Activated CD4-positive, CD25-positive, alpha-beta regulatory T cell treated with anti-CD3 and anti-CD28 coated beads, Interleukin-2, amount 50 U/mL, for 24 hours (primary cell): ENCODE measurements around the gene HSPG2.
"Not testable (repeated sequence)": the region's sequence is repeated elsewhere in the genome, so short reads cannot be mapped to it uniquely, and the experiment has no call there.

Source experiments
- ATAC-seq, 2 donors: fragments of 150-1000 bp; cut with Tn5 transposase; one replicate each; pipeline ENCODE4 v1.10.0; 2021; ENCODE audit warnings: mild to moderate bottlenecking in 1 of 2, moderate library complexity in 1 of 2

HSPG2 gene

GRCh38 chr1:21839337-21840037 lies 97.6 kb downstream of the HSPG2 start:
- ATAC-seq = no peak

DNA sequence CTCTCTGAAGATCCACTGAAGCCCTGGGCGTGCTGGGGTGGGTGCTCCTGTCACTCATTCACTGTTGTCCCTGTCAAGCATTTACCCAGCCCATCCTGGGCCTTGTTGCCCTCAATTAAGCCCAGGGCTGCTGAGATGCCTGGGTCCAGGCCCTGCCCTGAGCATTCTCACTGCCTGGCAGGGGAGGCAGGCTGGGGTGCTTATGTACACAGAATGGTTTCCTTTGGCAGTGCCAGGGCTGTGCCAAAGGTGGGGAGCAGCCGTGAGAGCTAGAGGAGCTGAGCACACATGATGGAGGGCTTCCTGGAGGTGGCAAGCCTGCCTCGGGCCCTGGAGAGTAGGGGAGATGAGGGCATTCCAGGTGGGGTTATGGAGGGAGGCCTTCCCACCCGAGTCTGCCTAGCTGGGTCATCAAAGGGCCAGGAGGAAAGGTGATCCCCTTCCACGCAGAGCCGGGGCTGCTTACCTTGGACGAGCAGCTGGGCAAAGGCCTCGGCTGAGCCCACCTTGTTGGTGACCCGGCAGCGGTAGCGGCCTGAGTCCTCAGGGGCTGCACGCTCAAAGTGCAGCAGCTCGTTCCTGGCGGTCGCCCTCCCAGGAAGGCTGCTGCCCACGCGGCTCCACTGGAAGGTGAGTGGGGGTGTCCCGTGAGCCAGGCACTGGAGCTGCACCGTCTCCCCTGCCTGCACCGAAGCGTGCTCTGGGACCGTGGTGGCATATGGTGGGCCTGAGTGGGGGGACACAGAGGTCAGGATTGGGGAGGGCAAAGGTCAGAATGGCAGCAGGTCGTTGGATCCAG lies 98.6 kb downstream of the HSPG2 start:
- ATAC-seq = no peak

DNA sequence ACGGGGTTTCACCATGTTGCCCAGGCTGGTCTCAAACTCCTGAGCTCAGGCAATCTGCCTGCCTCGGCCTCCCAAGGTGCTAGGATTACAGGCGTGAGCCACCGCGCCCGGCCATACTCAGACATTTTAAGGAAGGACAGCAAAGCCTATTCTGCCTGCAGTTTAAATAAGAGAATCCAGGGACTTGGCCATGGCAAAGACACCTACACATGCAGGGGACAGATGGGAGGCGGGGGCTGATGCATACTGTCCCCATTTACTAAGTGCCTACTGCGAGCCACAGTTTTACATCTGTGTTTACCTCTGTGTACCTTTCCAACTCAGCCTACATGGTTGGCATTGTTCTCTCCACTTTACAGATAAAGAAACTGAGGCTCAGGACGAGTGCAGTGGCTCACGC lies 99.6 kb downstream of the HSPG2 start:
- no peak for ATAC-seq

- ATAC-seq = no peak
Measured at GRCh38 chr1:21836729-21837128, 100.4 kb downstream of the HSPG2 start.

GRCh38 chr1:21836010-21836409 lies 101.1 kb downstream of the HSPG2 start:
- ATAC-seq = no peak

DNA sequence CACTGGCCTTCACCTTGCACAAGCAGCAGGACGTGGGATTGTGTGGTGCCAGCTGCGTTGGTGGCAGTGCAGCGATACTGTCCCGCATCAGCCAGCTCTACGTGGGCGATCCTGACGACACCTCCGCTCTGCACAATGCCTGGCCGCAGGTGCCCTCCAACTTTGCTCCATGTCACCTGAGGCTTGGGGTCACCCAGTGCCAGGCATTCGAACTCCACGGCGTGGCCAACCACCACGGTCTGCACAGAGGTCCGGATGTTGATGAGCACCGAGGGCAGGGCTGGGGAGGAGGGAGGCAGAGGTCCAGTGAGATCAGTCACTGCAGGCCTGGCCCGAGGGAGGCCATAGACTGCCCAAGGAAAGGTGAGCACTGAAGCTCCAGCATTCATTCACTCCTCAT lies 102.4 kb downstream of the HSPG2 start:
- ATAC-seq = no peak

GRCh38 chr1:21834094-21834493 lies 103.0 kb downstream of the HSPG2 start:
- ATAC-seq = no peak

DNA sequence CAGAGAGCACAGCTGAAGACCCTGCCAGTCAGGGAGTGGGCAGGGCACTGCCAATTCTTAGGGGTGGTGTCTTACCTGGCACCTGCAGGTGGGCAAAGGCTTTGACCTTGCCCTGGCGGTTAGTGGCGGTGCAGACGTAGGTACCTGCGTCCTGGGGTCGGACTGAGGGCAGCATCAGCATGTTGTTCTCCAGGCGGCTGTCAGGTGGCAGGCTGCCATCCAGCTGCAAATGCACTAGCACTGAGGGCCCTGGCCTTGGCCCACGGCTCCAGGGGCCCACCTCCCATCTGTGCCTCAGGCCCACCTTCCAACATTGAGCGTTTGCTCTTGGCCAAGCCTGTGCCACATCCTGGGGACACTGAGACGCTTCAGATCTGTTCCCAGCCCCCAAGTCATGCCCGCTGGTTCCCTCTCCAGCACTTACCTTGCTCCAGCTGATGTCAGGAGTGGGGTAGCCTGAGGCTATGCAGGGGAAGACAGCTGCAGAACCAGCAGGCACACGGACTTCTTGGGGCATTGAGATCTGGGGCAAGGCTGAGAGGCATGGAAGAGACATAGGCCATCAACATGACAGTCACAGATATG lies 103.6 kb downstream of the HSPG2 start:
- ATAC-seq = no peak

- no peak for ATAC-seq
Measured at GRCh38 chr1:21831454-21831970, 105.6 kb downstream of the HSPG2 start.

DNA sequence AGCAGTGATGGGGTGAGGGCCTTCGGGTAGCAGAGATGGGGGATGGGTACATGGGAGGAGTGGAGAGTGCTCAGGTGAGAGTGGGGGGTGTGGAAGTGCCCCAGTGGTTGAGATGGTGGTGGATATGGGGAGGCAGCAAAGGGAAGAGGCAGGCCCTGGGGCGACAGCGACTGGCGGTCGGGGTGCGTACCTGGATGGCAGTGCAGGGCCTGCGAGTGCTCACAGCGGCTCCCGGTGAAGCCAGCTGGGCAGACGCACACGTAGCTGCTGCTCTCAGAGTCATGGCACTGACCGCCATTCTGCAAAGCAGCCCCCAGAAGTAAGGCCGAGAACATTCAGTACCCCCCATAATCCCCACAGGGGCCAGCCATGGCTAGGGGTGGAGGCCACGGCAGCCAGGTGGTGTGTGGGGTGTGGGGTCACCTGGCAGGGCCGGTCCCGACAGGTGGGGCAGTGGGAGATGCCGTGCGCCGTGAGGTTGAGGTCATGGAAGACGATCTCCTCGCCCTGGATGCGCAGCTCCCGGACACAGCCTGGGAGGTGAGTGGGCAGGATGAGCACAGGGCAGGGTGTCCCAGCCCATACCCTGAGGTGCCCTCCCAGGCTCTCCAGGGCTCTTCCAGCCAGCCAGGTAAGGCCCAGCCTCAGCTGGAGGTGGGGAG lies 106.2 kb downstream of the HSPG2 start:
- no peak for ATAC-seq

DNA sequence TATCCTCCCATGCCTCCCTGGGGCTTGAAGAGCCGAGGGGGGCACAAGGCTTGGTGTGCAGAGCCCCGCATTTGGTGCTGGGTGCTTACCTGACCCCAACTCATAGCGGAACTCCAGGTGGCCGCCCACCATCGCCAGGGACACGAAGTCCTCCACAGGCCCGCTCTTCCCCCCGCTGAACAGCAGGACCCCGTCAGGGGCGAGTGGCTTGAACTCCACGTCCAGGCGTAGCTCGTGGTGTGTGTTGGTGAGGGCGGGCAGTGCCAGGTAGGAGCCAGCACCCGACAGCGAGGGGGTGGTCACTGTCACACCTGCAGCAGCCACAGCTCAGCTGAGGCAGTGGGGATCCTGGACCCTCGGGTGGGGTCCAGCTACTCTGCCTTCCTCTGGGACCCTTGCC lies 107.8 kb downstream of the HSPG2 start:
- no peak for ATAC-seq

GRCh38 chr1:21828506-21829210 lies 108.5 kb downstream of the HSPG2 start:
- ATAC-seq = no peak

DNA sequence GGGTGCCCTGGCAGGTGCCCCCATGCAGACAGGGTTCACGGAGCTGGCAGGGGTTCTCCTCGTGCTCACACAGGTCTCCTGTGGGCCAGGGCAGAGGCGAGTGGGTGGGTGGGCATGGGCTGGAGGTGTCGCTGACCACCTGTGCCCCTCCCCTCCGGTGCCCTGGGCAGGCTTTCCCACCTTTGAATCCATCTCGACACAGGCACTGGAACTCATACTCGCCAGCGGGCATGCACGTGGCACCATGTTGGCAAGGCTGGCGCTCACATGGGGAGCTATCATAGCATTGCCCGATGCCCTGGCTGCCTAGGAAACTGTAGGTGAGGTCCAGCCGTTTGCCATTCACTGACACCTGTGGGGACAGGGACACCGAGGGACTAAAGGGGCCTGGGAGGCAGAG lies 109.0 kb downstream of the HSPG2 start:
- no peak for ATAC-seq

- no peak for ATAC-seq
Measured at GRCh38 chr1:21827141-21827679, 109.9 kb downstream of the HSPG2 start.

DNA sequence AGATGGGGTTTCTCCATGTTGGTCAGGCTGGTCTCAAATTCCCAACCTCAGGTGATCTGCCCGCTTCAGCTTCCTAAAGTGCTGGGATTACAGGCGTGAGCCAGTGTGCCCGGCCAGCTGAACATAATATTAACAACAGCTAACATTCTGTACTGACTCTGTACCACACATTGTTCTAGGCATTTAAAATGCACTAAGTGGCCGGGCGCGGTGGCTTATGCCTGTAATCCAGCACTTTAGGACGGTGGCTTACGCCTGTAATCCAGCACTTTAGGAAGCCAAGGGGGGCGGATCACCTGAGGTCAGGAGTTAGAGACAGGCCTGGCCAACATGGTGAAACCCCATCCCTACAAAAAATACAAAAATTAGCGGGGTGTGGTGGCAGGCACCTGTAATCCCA lies 110.4 kb downstream of the HSPG2 start:
- not testable (repeated sequence) for ATAC-seq

DNA sequence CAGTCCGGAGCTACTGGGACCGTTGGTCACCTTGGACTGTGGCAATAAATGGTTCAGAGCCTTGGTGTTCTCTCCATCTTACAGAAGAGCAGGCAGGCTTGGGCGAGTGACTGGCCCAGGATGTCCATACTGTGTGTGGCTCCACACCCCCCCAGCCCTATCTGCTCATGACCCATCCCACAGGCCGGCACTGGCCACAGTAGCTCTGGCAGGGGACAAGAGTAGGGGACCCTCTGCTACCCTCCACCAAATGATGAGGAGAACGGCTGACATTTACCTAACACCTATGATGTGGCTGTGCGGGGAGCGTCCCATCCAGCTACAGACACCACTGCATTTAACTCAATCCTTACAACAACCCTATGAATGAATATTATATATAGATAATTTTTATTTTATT lies 111.7 kb downstream of the HSPG2 start:
- no peak for ATAC-seq

GRCh38 chr1:21824926-21825325 lies 112.2 kb downstream of the HSPG2 start:
- no peak for ATAC-seq

GRCh38 chr1:21823980-21824702 lies 113.0 kb downstream of the HSPG2 start:
- ATAC-seq = no peak

- ATAC-seq = no peak
Measured at GRCh38 chr1:21823206-21823979, 113.7 kb downstream of the HSPG2 start.

- ATAC-seq = no peak
Measured at GRCh38 chr1:21822349-21822748, 114.8 kb downstream of the HSPG2 start.
